ENCODE data around the gene TMEM185A. TPM values are rescaled to one million over a fixed set of nuclear protein-coding genes. Genes with fewer than 3 reads are reported as not detected.

The TMEM185A gene
- total RNA-seq, 1 experiment from 2014 or later = 15.2 TPM

- intact Hi-C loops (cut with micrococcal nuclease) = no loop called here
- no peaks in the 10 kb centered on the region for H3K4me1 ChIP-seq (ENCODE audit: control insufficient read depth in 1 of 2, insufficient read depth in 2 of 2, low read length in 2 of 2)
- ATAC-seq = no peak
Measured at GRCh38 chrX:149611623-149612175, 19.9 kb downstream of the TMEM185A start.

GRCh38 chrX:149610511-149610910, 21.1 kb downstream of the TMEM185A start:
- Histone ChIP-seq H3K27me3 (ENCODE audit: insufficient read depth, low read length) (no peaks in the 10 kb centered on the region), H3K4me3 (replicated peaks in 1 of 2; ENCODE audit: low read depth in 1 of 2, low read length in 2 of 2) (no peak overlapping the region), H3K36me3 (ENCODE audit: control insufficient read depth in 1 of 2, insufficient read depth in 2 of 2, low read length in 2 of 2) (no peaks in the 10 kb centered on the region), H3K4me2 (ENCODE audit: low read length) (no peak overlapping the region), H3K9me2 (ENCODE audit: insufficient read depth) (no peaks in the 10 kb centered on the region), H2AFZ (ENCODE audit: low read depth, low read length, poor library complexity, severe bottlenecking) (no peak overlapping the region), H4K20me1 (ENCODE audit: insufficient read depth) (no peaks in the 10 kb centered on the region), H3K9me3 (ENCODE audit: control insufficient read depth in 1 of 2, insufficient read depth in 1 of 2, low read depth in 1 of 2, low read length in 2 of 2) (no peaks in the 10 kb centered on the region), H3K27ac (ENCODE audit: low read depth, low read length) (no peak overlapping the region), H3K9ac (ENCODE audit: low read length) (no peak overlapping the region), H3K79me2 (ENCODE audit: insufficient read depth, low read length) (peaks cover 7% of the 10 kb centered on the region), H3K4me1 (ENCODE audit: control insufficient read depth in 1 of 2, insufficient read depth in 2 of 2, low read length in 2 of 2) (no peaks in the 10 kb centered on the region)
- ATAC-seq = no peak
- BruUV-seq (replicated peaks) = no TSS peak
- intact Hi-C loops (cut with micrococcal nuclease) = no loop called here
- ChIA-PET POLR2A (no interaction called here), RAD21 (ENCODE audit: low non-redundant PET in 1 of 2, low total read pairs in 2 of 2, uncharacterized antibody in 2 of 2, unreplicated experiment in 2 of 2) (no interaction called here), CTCF (no interaction called here)
- DNase-seq (ENCODE audit: low read depth, low spot score) = no peak
- TF ChIP-seq EZH2phosphoT487 (IDR thresholded peaks at IDR 0.05; ENCODE audit: borderline replicate concordance) = no peak
- no peak for TF ChIP-seq EGR1 (IDR thresholded peaks at IDR 0.05; ENCODE audit: low read depth)
- TF ChIP-seq MAX (IDR thresholded peaks at IDR 0.05) = no peak
- no peak for TF ChIP-seq CEBPB (IDR thresholded peaks at IDR 0.05; ENCODE audit: low read depth)
- no peak for TF ChIP-seq SIN3A (IDR thresholded peaks at IDR 0.05; ENCODE audit: low read depth)
- TF ChIP-seq YY1 (IDR thresholded peaks at IDR 0.05; ENCODE audit: extremely low read depth, insufficient replicate concordance, low read depth, low read length) = no peak
- no peak for TF ChIP-seq ELF1 (IDR thresholded peaks at IDR 0.05; ENCODE audit: borderline replicate concordance, low read depth)
- TF ChIP-seq SRF (IDR thresholded peaks at IDR 0.05; ENCODE audit: low read depth) = no peak
- TF ChIP-seq CBX3 (IDR thresholded peaks at IDR 0.05; ENCODE audit: low read depth) = no peak
- TF ChIP-seq ZBTB33 (IDR thresholded peaks at IDR 0.05; ENCODE audit: extremely low read depth, insufficient replicate concordance, low read length) = no peak
- TF ChIP-seq POLR2AphosphoS5 (IDR thresholded peaks at IDR 0.05; ENCODE audit: low read depth, low read length) = no peak
- no peak for TF ChIP-seq CTCF (IDR thresholded peaks at IDR 0.05 in 2 of 3, conservative IDR thresholded peaks at IDR 0.05 in 1 of 3; ENCODE audit: borderline replicate concordance in 1 of 3, insufficient read depth in 1 of 3, low read depth in 2 of 3, low read length in 2 of 3)
- no peak for TF ChIP-seq ATF3 (IDR thresholded peaks at IDR 0.05)

More at GRCh38 chrX:149611623-149612175, 19.9 kb downstream of the TMEM185A start:
- Histone ChIP-seq H3K9me3 (ENCODE audit: control insufficient read depth in 1 of 2, insufficient read depth in 1 of 2, low read depth in 1 of 2, low read length in 2 of 2) (no peaks in the 10 kb centered on the region), H3K79me2 (ENCODE audit: insufficient read depth, low read length) (peaks cover 7% of the 10 kb centered on the region), H3K36me3 (ENCODE audit: control insufficient read depth in 1 of 2, insufficient read depth in 2 of 2, low read length in 2 of 2) (no peaks in the 10 kb centered on the region), H2AFZ (ENCODE audit: low read depth, low read length, poor library complexity, severe bottlenecking) (no peak overlapping the region), H3K27ac (ENCODE audit: low read depth, low read length) (no peak overlapping the region), H3K9ac (ENCODE audit: low read length) (no peak overlapping the region), H3K9me2 (ENCODE audit: insufficient read depth) (no peaks in the 10 kb centered on the region), H3K4me3 (replicated peaks in 1 of 2; ENCODE audit: low read depth in 1 of 2, low read length in 2 of 2) (no peak overlapping the region), H3K4me2 (ENCODE audit: low read length) (no peak overlapping the region), H3K27me3 (ENCODE audit: insufficient read depth, low read length) (no peaks in the 10 kb centered on the region), H4K20me1 (ENCODE audit: insufficient read depth) (no peaks in the 10 kb centered on the region)
- ChIA-PET RAD21 (ENCODE audit: low non-redundant PET in 1 of 2, low total read pairs in 2 of 2, uncharacterized antibody in 2 of 2, unreplicated experiment in 2 of 2) (no interaction called here), POLR2A (no interaction called here), CTCF (no interaction called here)
- TF ChIP-seq JUND (IDR thresholded peaks at IDR 0.05) (no peak), RAD21 (IDR thresholded peaks at IDR 0.05; ENCODE audit: low read depth) (no peak), ELF1 (IDR thresholded peaks at IDR 0.05; ENCODE audit: borderline replicate concordance, low read depth) (no peak)
- no TSS peak for BruUV-seq (replicated peaks)
- DNase-seq (ENCODE audit: low read depth, low spot score) = no peak
